ENCODE results near the gene CRACR2B. TPM values are rescaled to one million over a fixed set of nuclear protein-coding genes. Genes with fewer than 3 reads are reported as not detected.

Gene CRACR2B
- total and polyA plus RNA-seq, 10 of the 15 experiments (the other 5 are each of a cell fraction or from before 2014, with no cell fraction given) = 0.10 to 33.7 (median 12.7) TPM

- FAIRE-seq (no peak), DNase-seq (ENCODE audit: low read depth, low spot score) (no peak), ATAC-seq (peak; percentile 27)
- 2% methylated on average over 51 of the region's 55 CpGs for WGBS (ENCODE audit: insufficient coverage, insufficient replicate concordance, low lambda C conversion rate, missing lambda C conversion rate)
- TF ChIP-seq BACH1 (IDR thresholded peaks at IDR 0.05; ENCODE audit: borderline replicate concordance) (no peak), MTA2 (IDR thresholded peaks at IDR 0.05; ENCODE audit: low read depth) (no peak), NFYA (IDR thresholded peaks at IDR 0.05; ENCODE audit: borderline replicate concordance, low read depth, low read length) (no peak), LARP7 (IDR thresholded peaks at IDR 0.05) (peak; percentile 63), NKRF (conservative IDR thresholded peaks at IDR 0.05) (0 out of 2 replicates have a peak, but pooled peaks have one; percentile 48), SUZ12 (IDR thresholded peaks at IDR 0.05; ENCODE audit: unreplicated experiment) (no peak), YY1 (IDR thresholded peaks at IDR 0.05; ENCODE audit: low read depth, low read length) (peak; percentile 60; the same call in 1 of the 2 replicates), TAF1 (IDR thresholded peaks at IDR 0.05; ENCODE audit: borderline replicate concordance, low read depth, low read length) (no peak), NR2F1 (conservative IDR thresholded peaks at IDR 0.05) (peak; percentile 55), POLR2A (IDR thresholded peaks at IDR 0.05; ENCODE audit: low read depth, low read length) (peak; percentile 46; the same call in 1 of the 2 replicates), IKZF1 (conservative IDR thresholded peaks at IDR 0.05) (peak; percentile 34; the same call in 1 of the 2 replicates), DPF2 (IDR thresholded peaks at IDR 0.05) (peak; percentile 54), SIN3A (IDR thresholded peaks at IDR 0.05; ENCODE audit: low read depth, low read length) (no peak), POLR2AphosphoS5 (IDR thresholded peaks at IDR 0.05; ENCODE audit: low read length) (no peak), E2F8 (IDR thresholded peaks at IDR 0.05; ENCODE audit: low read depth, partially characterized antibody) (no peak), EZH2 (IDR thresholded peaks at IDR 0.05; ENCODE audit: borderline replicate concordance, control insufficient read depth, low read depth, low read length) (no peak), RCOR1 (conservative IDR thresholded peaks at IDR 0.05; ENCODE audit: low read depth, low read length) (no peak)
- H3K79me2 ChIP-seq (ENCODE audit: control insufficient read depth, insufficient read depth, low read length) = no peaks in the 10 kb centered on the region
- H3K9me3 ChIP-seq (replicated peaks; ENCODE audit: control insufficient read depth, insufficient read depth, low read length) = no peaks in the 10 kb centered on the region
- BruUV-seq (replicated peaks) = no TSS peak
- no peaks in the 10 kb centered on the region for H4K20me1 ChIP-seq (ENCODE audit: control insufficient read depth, insufficient read depth)
- H3K4me3 ChIP-seq = peak overlapping the region; percentile 74
- in situ Hi-C loops (cut with MboI) (no loop called here), intact Hi-C loops (cut with micrococcal nuclease; ENCODE audit: unreplicated experiment) (no loop called here)
- RAD21 ChIA-PET (ENCODE audit: unreplicated experiment) = interaction anchor here (0.6 to 1.2 kb wide), 3 partner anchors 10 to 27 kb away, joined by 3 to 9 read pairs (median 5); partner anchors contain the start of gene TSPAN4
- POLR2A ChIA-PET = interaction anchor here (0.6 to 1.5 kb wide), 5 partner anchors 10 to 49 kb away, joined by 3 to 5 read pairs (median 4); partner anchors contain the start of genes PNPLA2, POLR2L and TSPAN4
- CTCF ChIA-PET = no interaction called here
- H2AFZ ChIP-seq (ENCODE audit: control insufficient read depth, low read depth, low read length) = peak overlapping the region; percentile 67
- peak overlapping the region; percentile 44; the same call in 1 of the 2 replicates for H3K9ac ChIP-seq (ENCODE audit: control insufficient read depth, insufficient read depth, low read length)
- no peaks in the 10 kb centered on the region; a peak in 3 of 4 replicates for H3K27me3 ChIP-seq (replicated peaks in 1 of 2; ENCODE audit: control insufficient read depth in 2 of 2, insufficient read depth in 2 of 2, low read length in 1 of 2)
- peaks cover 0 to 8% of the 10 kb centered on the region in 2 experiments; a peak in 2 of 4 replicates for H3K36me3 ChIP-seq (ENCODE audit: control insufficient read depth in 2 of 2, insufficient read depth in 2 of 2, low read length in 1 of 2)
- H3K4me2 ChIP-seq (ENCODE audit: control insufficient read depth, insufficient read depth) = peak overlapping the region; percentile 89
- SMC1A ChIA-PET (ENCODE audit: uncharacterized antibody, unreplicated experiment) = interaction anchor here (0.6 kb wide), 1 partner anchor 22 kb away, joined by 3 read pairs; no protein-coding TSS in a partner anchor
- H3K27ac ChIP-seq (ENCODE audit: control insufficient read depth, insufficient read depth) = no peak overlapping the region
- peaks cover 33% of the 10 kb centered on the region for H3K4me1 ChIP-seq (ENCODE audit: control insufficient read depth, insufficient read depth, low read length)
These were observed 5.5 kb downstream of the CRACR2B start for GRCh38 chr11:833114-833791.
